Eye (tissue), 1 donor: ENCODE measurements around the gene SNED1.

Source experiments
- DNase-seq: peaks from one replicate; pipeline ENCODE4 v3.0.0-alpha.2; 2015

Gene SNED1

GRCh38 chr2:241007111-241007510 is 8.7 kb downstream of the SNED1 start:
- no peak for DNase-seq

GRCh38 chr2:241007880-241008710 is 9.7 kb downstream of the SNED1 start:
- no peak for DNase-seq

- DNase-seq: no peak
These were observed 10.3 kb downstream of the SNED1 start for GRCh38 chr2:241008711-241009121.

GRCh38 chr2:241009191-241009590 is 10.8 kb downstream of the SNED1 start:
- no peak for DNase-seq

GRCh38 chr2:241009601-241010530 is 11.4 kb downstream of the SNED1 start:
- DNase-seq: peak; percentile 77

- no peak for DNase-seq
These were observed 12.3 kb downstream of the SNED1 start for GRCh38 chr2:241010531-241011295.

- no peak for DNase-seq
These were observed 12.8 kb downstream of the SNED1 start for GRCh38 chr2:241011296-241011600.

- DNase-seq: no peak
These were observed 13.5 kb downstream of the SNED1 start for GRCh38 chr2:241011751-241012510.

- DNase-seq: no peak
These were observed 15.8 kb downstream of the SNED1 start for GRCh38 chr2:241014224-241014623.

- DNase-seq: no peak
These were observed 16.3 kb downstream of the SNED1 start for GRCh38 chr2:241014764-241015163.

- DNase-seq: no peak
These were observed 17.0 kb downstream of the SNED1 start for GRCh38 chr2:241015439-241015838.

GRCh38 chr2:241017228-241017940 is 19.0 kb downstream of the SNED1 start:
- DNase-seq: no peak

GRCh38 chr2:241018051-241018891 is 19.9 kb downstream of the SNED1 start:
- no peak for DNase-seq

GRCh38 chr2:241019441-241020139 is 21.2 kb downstream of the SNED1 start:
- DNase-seq: no peak

- DNase-seq: no peak
These were observed 21.8 kb downstream of the SNED1 start for GRCh38 chr2:241020201-241020600.

- no peak for DNase-seq
These were observed 22.3 kb downstream of the SNED1 start for GRCh38 chr2:241020629-241021190.

GRCh38 chr2:241025639-241026038 is 27.2 kb downstream of the SNED1 start:
- DNase-seq: no peak

GRCh38 chr2:241029599-241030332 is 31.3 kb downstream of the SNED1 start:
- no peak for DNase-seq

GRCh38 chr2:241030333-241030680 is 31.9 kb downstream of the SNED1 start:
- no peak for DNase-seq
